ENCODE measurements around the gene AGO1. TPM values are rescaled to one million over a fixed set of nuclear protein-coding genes. Genes with fewer than 3 reads are reported as not detected.

Gene AGO1
- total RNA-seq, 1 experiment from 2014 or later: 81.8 TPM

DNA sequence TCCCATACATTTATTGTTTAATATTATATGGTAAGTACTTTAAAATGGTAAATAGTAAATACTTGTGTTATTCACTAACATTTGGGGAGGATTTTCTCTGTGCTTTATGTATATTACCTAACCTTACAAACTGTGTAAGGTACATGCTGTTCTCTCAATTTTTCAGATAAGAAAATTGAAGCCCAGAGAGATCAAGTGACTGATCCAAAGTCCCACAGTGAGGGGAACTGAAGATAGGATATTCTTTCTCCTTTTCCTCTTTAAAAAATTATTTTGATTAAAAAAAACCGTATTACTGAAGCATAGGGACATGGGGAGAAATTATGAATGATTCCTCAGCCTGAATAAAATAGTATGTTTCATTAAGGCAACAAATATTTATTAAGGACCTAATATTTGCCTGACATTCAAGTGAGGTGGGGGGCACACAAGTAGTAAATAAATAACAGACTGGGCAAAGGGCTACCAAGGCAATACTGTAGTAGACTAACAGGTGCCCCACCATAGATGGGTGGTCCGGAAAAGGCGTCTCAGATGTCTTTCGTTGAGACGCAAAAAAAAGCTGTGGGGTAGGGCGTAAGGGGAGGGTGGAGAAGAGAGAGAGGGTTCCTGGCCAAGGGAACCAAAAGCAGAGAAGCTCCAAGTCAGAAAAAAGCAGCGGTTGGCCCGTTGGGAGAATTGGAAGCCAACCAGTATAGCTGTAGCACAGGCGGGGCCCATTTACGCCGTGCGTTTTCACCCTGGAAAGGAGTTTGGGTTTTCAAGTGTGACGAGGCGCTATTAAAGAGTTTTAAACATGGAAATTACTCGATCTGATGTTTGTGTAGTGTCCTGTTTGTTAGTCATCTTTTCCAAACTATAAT, 47.0 kb downstream of the AGO1 start:
- Mint-ChIP-seq H3K27me3 (ENCODE audit: low read depth) (no peaks in the 10 kb centered on the region), H3K4me1 (peaks cover 40% of the 10 kb centered on the region), H3K27ac (peak overlapping the region; percentile 98), H3K36me3 (no peaks in the 10 kb centered on the region), H3K4me3 (peak overlapping the region; percentile 91), H3K9me3 (no peaks in the 10 kb centered on the region)
- ATAC-seq (peak; percentile 38), DNase-seq (ENCODE audit: low spot score) (peak; percentile 54)
- CTCF ChIA-PET: interaction anchor here (0.6 to 1.7 kb wide), 6 partner anchors 12 to 205 kb away, joined by 3 to 10 read pairs (median 4); partner anchors contain the start of gene AGO1
- peak; percentile 42; the same call in 1 of the 2 replicates for TF ChIP-seq ZMAT4 (CRISPR knock-in tag; IDR thresholded peaks at IDR 0.05)
- TF ChIP-seq ZNF263 (CRISPR knock-in tag; IDR thresholded peaks at IDR 0.05; ENCODE audit: low read depth): no peak
- TF ChIP-seq, protein P1, sequence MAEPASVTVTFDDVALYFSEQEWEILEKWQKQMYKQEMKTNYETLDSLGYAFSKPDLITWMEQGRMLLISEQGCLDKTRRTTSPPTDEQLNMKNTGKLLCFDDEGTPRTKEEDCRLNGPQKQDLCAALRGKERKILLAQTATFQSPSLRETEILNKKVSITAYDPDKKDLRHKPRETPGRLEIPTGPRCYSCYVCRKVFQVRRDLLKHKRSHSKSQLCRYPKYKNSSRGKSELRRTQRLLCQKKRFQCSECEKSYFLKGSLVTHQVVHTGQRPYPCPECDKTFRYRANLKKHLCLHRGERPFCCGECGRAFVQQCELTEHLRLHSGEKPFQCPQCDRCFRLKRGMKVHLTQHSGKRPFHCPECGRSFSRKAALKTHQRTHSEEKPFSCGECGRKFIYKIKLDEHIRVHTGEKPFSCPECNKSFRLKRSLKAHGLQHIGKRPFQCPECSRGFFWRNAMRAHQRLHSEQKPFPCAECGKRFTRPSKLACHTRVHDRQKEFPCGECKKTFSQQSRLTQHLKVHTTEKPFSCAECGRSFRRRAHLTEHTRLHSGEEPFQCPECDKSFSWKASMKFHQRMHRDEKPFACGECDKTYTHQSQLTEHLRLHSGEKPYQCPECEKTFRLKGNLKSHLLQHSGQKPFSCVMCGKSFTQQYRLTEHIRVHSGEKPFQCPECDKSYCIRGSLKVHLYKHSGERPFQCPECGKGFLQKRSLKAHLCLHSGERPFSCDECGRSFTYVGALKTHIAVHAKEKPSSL (CRISPR knock-in tag; conservative IDR thresholded peaks at IDR 0.05): peak; percentile 15; the same call in 1 of the 2 replicates
- TF ChIP-seq ERG (CRISPR knock-in tag; IDR thresholded peaks at IDR 0.05): peak; percentile 83
- POLR2A ChIA-PET: interaction anchor here (1.0 to 2.3 kb wide), 5 partner anchors 9 to 219 kb away, joined by 4 to 14 read pairs (median 9); partner anchors contain the start of genes CLSPN, TEKT2 and TRAPPC3

DNA sequence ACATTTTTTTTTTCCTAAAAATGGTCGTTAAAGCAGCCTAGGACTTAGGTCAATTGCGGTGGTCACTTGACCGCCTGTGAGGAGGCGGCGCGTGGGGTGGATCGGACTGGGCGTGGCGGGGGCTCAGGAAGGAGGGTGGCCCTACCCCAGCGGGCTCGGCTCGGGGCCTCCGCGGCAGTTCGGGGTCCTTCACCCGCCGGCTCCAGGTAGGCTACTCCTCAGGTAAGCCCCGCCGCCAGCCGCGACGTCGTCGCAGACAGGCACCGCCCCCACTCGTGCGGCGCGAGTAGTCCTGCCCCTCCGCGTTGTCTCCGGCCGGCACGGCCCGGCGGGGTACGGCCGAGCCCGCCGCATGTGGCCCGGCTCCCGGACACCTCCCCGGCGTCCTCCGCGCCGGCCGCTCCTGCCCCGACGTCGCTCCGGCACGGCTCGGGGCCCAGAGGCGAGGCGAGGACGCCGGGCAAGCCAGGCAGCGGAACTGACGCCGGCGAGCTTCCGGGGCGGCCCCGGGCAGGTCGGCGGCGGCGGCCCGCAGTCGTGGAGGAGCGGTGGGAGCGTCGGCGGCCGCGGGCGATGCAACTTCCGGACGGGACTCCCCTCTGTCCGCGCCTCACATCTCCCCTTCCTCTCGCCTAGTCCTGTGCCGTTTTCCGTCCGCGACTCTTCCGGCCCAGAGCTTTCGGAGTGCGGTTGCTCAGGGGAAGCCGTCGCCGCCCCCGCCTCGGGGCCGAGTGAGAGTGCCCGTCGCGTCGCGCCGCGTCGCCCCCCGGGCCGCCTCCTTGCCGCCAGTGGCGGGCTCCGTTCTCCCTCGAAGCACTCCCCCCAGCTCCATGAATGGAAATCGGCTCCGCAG, 47.8 kb downstream of the AGO1 start, which contains the start of gene AGO3:
Gene AGO3 (plus strand): TSS at position 513 of the 853 bp plus-strand sequence. CDS start 322 bp downstream, at position 835.
- H3K4me1 Mint-ChIP-seq: peaks cover 45% of the 10 kb centered on the region
- no peaks in the 10 kb centered on the region for H3K9me3 Mint-ChIP-seq
- POLR2A ChIA-PET: interaction anchor here (0.8 to 2.3 kb wide), 6 partner anchors 10 to 218 kb away, joined by 3 to 14 read pairs (median 7); partner anchors contain the start of genes AGO1, CLSPN, TEKT2 and TRAPPC3
- peak; percentile 85 for DNase-seq (ENCODE audit: low spot score)
- H3K4me3 Mint-ChIP-seq: peak within 1 kb of the TSS; percentile 91
- ATAC-seq: peak; percentile 84
- peak within 1 kb of the TSS; percentile 98 for H3K27ac Mint-ChIP-seq
- no peaks in the 10 kb centered on the region for H3K36me3 Mint-ChIP-seq
- no peaks in the 10 kb centered on the region for H3K27me3 Mint-ChIP-seq (ENCODE audit: low read depth)
- CTCF ChIA-PET: interaction anchor here (0.6 to 1.7 kb wide), 6 partner anchors 11 to 204 kb away, joined by 3 to 10 read pairs (median 4); partner anchors contain the start of gene AGO1
- TF ChIP-seq SP1 (CRISPR knock-in tag; conservative IDR thresholded peaks at IDR 0.05) (peak; percentile 69), GRHL2 (CRISPR knock-in tag; IDR thresholded peaks at IDR 0.05; ENCODE audit: insufficient replicate concordance, severe bottlenecking) (no peak), JAZF1 (CRISPR knock-in tag; IDR thresholded peaks at IDR 0.05) (no peak), TP53 (CRISPR knock-in tag; IDR thresholded peaks at IDR 0.05) (no peak), ETV6 (CRISPR knock-in tag; IDR thresholded peaks at IDR 0.05) (no peak), ZNF396 (CRISPR knock-in tag; IDR thresholded peaks at IDR 0.05; ENCODE audit: borderline replicate concordance) (no peak), ZNF671 (CRISPR knock-in tag; IDR thresholded peaks at IDR 0.05) (0 out of 2 replicates have a peak, but pooled peaks have one; percentile 67), SOX15 (CRISPR knock-in tag; IDR thresholded peaks at IDR 0.05) (no peak), AR (CRISPR knock-in tag; IDR thresholded peaks at IDR 0.05) (peak; percentile 76; the same call in 1 of the 2 replicates), EMX1 (CRISPR knock-in tag; IDR thresholded peaks at IDR 0.05) (peak; percentile 90), GTF2I (CRISPR knock-in tag; conservative IDR thresholded peaks at IDR 0.05) (no peak)
- TF ChIP-seq, protein P2, sequence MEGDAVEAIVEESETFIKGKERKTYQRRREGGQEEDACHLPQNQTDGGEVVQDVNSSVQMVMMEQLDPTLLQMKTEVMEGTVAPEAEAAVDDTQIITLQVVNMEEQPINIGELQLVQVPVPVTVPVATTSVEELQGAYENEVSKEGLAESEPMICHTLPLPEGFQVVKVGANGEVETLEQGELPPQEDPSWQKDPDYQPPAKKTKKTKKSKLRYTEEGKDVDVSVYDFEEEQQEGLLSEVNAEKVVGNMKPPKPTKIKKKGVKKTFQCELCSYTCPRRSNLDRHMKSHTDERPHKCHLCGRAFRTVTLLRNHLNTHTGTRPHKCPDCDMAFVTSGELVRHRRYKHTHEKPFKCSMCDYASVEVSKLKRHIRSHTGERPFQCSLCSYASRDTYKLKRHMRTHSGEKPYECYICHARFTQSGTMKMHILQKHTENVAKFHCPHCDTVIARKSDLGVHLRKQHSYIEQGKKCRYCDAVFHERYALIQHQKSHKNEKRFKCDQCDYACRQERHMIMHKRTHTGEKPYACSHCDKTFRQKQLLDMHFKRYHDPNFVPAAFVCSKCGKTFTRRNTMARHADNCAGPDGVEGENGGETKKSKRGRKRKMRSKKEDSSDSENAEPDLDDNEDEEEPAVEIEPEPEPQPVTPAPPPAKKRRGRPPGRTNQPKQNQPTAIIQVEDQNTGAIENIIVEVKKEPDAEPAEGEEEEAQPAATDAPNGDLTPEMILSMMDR (IDR thresholded peaks at IDR 0.05): no peak
- TF ChIP-seq, protein P3, sequence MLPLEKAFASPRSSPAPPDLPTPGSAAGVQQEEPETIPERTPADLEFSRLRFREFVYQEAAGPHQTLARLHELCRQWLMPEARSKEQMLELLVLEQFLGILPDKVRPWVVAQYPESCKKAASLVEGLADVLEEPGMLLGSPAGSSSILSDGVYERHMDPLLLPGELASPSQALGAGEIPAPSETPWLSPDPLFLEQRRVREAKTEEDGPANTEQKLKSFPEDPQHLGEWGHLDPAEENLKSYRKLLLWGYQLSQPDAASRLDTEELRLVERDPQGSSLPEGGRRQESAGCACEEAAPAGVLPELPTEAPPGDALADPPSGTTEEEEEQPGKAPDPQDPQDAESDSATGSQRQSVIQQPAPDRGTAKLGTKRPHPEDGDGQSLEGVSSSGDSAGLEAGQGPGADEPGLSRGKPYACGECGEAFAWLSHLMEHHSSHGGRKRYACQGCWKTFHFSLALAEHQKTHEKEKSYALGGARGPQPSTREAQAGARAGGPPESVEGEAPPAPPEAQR (CRISPR knock-in tag; IDR thresholded peaks at IDR 0.05): no peak
- TF ChIP-seq, protein P4, sequence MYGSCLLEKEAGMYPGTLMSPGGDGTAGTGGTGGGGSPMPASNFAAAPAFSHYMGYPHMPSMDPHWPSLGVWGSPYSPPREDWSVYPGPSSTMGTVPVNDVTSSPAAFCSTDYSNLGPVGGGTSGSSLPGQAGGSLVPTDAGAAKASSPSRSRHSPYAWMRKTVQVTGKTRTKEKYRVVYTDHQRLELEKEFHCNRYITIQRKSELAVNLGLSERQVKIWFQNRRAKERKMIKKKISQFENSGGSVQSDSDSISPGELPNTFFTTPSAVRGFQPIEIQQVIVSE (CRISPR knock-in tag; IDR thresholded peaks at IDR 0.05; ENCODE audit: borderline replicate concordance): no peak
- TF ChIP-seq, protein P5, sequence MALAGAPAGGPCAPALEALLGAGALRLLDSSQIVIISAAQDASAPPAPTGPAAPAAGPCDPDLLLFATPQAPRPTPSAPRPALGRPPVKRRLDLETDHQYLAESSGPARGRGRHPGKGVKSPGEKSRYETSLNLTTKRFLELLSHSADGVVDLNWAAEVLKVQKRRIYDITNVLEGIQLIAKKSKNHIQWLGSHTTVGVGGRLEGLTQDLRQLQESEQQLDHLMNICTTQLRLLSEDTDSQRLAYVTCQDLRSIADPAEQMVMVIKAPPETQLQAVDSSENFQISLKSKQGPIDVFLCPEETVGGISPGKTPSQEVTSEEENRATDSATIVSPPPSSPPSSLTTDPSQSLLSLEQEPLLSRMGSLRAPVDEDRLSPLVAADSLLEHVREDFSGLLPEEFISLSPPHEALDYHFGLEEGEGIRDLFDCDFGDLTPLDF (CRISPR knock-in tag; IDR thresholded peaks at IDR 0.05): no peak; the same call in 1 of the 2 replicates
